ENCODE measurements around the gene BRIP1.
"Not testable (repeated sequence)": the region's sequence is repeated elsewhere in the genome, so short reads cannot be mapped to it uniquely, and the experiment has no call there.

BRIP1 gene

GRCh38 chr17:61828694-61829093, 34.6 kb downstream of the BRIP1 start:
- DNase-seq (ENCODE audit: low read depth in 2 of 2) = no peak

- no peak for DNase-seq (ENCODE audit: low read depth in 2 of 2)
Observed at GRCh38 chr17:61827649-61828395, 35.5 kb downstream of the BRIP1 start.

GRCh38 chr17:61826866-61827265, 36.5 kb downstream of the BRIP1 start:
- not testable (repeated sequence) for DNase-seq (ENCODE audit: low read depth in 2 of 2)

- DNase-seq (ENCODE audit: low read depth in 2 of 2) = not testable (repeated sequence)
Observed at GRCh38 chr17:61826198-61826597, 37.1 kb downstream of the BRIP1 start.

- no peak for DNase-seq (ENCODE audit: low read depth in 2 of 2)
Observed at GRCh38 chr17:61825448-61826137, 37.7 kb downstream of the BRIP1 start.

GRCh38 chr17:61822326-61823285, 40.7 kb downstream of the BRIP1 start:
- no peak for DNase-seq (ENCODE audit: low read depth in 2 of 2)

GRCh38 chr17:61821655-61822054, 41.7 kb downstream of the BRIP1 start:
- DNase-seq (ENCODE audit: low read depth in 2 of 2) = no peak

GRCh38 chr17:61819265-61819664, 44.1 kb downstream of the BRIP1 start:
- DNase-seq (ENCODE audit: low read depth in 2 of 2) = not testable (repeated sequence)

GRCh38 chr17:61818225-61818624, 45.1 kb downstream of the BRIP1 start:
- DNase-seq (ENCODE audit: low read depth in 2 of 2) = no peak

GRCh38 chr17:61817452-61817851, 45.9 kb downstream of the BRIP1 start:
- no peak for DNase-seq (ENCODE audit: low read depth in 2 of 2)

- no peak for DNase-seq (ENCODE audit: low read depth in 2 of 2)
Observed at GRCh38 chr17:61816538-61816937, 46.8 kb downstream of the BRIP1 start.

- DNase-seq (ENCODE audit: low read depth in 2 of 2) = no peak
Observed at GRCh38 chr17:61815863-61816503, 47.3 kb downstream of the BRIP1 start.

- DNase-seq (ENCODE audit: low read depth in 2 of 2) = no peak
Observed at GRCh38 chr17:61814485-61814884, 48.8 kb downstream of the BRIP1 start.

- DNase-seq (ENCODE audit: low read depth in 2 of 2) = no peak
Observed at GRCh38 chr17:61813211-61813610, 50.1 kb downstream of the BRIP1 start.

- DNase-seq (ENCODE audit: low read depth in 2 of 2) = no peak
Observed at GRCh38 chr17:61812747-61813146, 50.6 kb downstream of the BRIP1 start.

- DNase-seq (ENCODE audit: low read depth in 2 of 2) = no peak
Observed at GRCh38 chr17:61809816-61810392, 53.4 kb downstream of the BRIP1 start.

GRCh38 chr17:61808442-61808841, 54.9 kb downstream of the BRIP1 start:
- DNase-seq (ENCODE audit: low read depth in 2 of 2) = no peak

- no peak for DNase-seq (ENCODE audit: low read depth in 2 of 2)
Observed at GRCh38 chr17:61806936-61807335, 56.4 kb downstream of the BRIP1 start.

- DNase-seq (ENCODE audit: low read depth in 2 of 2) = no peak
Observed at GRCh38 chr17:61806081-61806828, 57.1 kb downstream of the BRIP1 start.

GRCh38 chr17:61805399-61805798, 57.9 kb downstream of the BRIP1 start:
- no peak for DNase-seq (ENCODE audit: low read depth in 2 of 2)

- DNase-seq (ENCODE audit: low read depth in 2 of 2) = no peak
Observed at GRCh38 chr17:61803796-61804195, 59.5 kb downstream of the BRIP1 start.
